GM19351 (cell line): ENCODE measurements around the gene CELSR1.
"Not testable (repeated sequence)": the region's sequence is repeated elsewhere in the genome, so short reads cannot be mapped to it uniquely, and the experiment has no call there.

Experiments used
- ATAC-seq: cut with Tn5 transposase; IDR thresholded peaks from one replicate; pipeline ENCODE4 v1.9.1; 2021; ENCODE audit warnings: mild to moderate bottlenecking, moderate library complexity; ENCODE audit not compliant: unreplicated experiment

Gene CELSR1

DNA sequence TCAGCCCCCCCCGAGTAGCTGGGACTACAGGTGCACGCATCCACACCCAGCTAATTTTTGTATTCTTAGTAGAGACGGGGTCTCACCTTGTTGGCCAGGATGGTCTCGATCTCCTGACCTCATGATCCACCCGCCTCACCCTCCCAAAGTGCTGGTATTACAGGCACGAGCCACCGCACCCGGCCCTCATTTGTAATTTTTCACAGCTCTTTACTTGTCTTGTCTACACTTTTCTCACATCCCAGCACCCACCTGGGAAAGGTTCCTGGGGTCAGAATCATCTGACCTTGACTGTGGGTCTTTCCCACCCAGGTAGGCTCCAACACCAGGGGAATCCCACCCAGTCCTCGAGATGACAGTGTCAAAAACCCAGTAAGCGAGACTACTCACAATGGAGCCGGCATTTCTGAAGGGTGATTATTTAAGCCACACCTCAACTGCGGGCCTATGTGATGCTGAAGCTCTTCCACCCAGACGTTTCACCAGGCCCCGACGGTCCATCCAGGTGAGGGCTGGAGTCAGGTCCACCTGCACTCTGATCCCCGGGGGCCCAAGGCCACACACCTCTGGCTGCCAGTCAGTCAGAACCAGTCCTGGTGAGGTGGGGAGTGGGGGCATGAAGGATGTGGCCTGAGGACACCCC, 23.4 kb downstream of the CELSR1 start:
- ATAC-seq: no peak

DNA sequence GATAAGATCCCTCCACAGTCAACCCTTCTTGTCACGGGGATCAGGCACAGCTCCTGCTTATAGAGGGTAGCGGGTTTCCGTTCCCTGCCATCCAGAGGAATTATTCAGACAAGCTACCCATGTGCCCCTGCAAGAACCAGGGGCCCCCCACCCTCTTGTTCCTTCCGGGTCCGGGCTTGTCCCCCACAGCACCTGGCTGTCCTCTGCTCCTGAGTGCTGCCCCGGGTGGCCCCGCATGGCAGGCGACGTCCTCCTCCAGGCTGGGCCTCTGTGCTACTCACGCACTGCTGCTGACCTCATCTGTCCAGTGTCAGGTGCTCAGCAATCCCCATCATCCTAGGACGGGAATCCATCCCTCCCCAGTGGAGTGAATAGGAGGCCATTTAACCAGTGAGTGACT, 24.7 kb downstream of the CELSR1 start:
- no peak for ATAC-seq

DNA sequence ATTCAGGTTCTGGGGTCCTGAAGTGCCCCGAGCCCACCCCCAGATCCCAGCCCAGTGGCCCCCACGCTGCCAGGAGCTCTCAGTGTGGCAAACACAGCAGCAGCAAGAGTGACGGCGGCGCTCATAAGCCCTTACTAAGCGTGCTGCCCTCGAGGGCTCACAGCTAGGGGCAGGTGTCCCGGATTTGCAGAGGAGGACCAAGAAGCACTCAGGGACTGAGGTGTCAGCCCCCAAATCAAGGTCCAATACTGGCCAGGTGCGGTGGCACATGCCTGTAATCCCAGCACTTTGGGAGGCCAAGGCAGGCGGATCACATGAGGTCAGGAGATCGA, 25.4 kb downstream of the CELSR1 start:
- ATAC-seq: no peak

DNA sequence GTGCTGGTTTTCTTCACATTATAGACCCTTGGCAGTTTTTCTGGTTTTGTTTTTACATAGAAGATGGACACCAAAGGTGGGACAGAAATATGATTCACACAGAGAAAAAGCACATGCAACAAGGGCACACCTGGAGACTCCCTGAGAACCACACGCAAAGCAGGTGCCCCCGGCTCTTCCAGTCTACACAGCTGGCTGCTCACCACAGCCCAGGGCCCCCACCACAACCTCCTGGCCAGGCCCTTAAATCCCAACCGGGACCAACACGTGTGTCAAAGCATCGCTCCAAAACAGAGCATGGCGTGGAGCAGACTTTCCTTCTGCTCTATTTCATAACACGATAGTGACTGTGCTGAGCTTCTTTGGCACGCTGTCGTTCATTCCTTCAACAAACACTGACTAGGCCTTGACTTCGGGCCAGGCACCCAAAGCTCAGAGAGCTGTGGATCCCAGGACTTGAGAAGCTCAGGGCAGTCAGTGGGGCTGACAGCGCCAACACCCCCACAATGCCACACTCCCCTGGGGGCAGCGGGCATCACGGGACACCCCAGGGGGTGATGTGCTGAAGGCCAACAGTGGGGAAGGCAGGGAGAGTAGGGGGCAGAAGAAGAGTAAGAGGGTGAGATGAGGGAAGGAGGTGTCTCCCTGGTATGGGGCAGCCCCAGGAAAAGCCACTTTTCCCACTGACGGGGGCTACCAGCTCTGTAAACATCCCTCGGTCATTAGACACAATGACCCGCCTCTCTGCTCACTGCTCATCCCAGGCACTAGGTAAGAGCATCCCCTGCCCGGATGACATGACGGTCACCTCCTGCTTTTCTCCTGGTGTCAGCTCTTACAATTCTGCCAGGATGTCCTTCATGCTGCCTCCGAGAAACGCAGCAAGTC, 26.0 kb downstream of the CELSR1 start:
- ATAC-seq: no peak

DNA sequence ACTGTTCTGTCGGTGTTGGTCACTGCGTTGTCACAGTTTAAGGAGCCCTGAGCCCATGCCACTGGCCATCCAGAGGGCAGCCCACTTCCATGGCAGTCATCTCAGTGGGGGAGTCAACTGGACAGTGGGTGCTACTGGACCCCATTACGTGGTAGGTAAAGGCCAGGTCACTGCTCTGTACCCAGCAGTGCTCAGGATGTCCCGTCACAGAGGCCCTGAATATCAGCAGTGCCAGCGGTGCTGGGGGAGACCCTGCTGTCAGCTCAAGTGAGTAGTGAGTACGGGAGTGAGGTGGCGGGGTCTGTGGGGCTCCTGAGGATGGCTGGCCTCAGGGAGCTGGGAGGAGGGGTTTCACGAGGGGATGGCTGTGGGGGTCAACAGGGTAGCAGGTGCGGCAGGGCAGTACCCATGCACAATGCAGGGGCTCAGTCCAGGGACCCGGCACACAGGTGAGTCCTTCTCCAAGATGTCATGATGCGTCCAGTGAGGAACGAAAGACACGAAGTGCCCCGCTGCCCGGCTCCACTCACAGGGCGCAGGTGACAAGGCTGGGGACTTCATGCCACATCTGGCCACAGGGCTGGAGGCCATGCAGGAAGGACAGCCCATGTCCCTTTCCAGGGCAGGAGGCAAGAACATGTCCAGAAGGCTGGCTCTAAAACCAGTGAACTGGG, 27.9 kb downstream of the CELSR1 start:
- ATAC-seq: no peak

DNA sequence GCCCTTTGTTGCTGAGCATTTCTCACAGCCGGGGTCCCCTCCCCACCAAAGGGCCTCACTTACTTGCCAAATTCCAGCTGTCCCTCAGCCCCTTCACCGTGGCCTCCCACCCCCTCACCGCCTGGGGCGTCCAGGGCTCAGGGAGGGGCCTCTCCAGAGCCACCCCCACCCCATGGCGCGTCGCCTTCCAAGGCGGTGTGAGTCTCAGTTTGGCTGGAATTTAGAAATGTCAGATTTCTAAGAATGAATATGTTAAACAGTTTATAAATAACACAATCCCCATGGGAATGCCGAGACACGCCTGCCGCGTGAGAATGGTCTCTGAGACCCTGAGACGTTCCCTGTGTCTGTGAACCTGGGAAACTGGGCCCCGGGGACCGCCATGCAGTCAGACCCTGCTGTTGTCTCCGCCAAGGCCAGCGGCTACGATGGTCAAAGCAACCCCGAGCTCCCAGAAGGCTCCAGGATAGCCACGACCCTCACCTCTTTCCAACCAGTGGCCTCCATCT, 28.9 kb downstream of the CELSR1 start:
- no peak for ATAC-seq

DNA sequence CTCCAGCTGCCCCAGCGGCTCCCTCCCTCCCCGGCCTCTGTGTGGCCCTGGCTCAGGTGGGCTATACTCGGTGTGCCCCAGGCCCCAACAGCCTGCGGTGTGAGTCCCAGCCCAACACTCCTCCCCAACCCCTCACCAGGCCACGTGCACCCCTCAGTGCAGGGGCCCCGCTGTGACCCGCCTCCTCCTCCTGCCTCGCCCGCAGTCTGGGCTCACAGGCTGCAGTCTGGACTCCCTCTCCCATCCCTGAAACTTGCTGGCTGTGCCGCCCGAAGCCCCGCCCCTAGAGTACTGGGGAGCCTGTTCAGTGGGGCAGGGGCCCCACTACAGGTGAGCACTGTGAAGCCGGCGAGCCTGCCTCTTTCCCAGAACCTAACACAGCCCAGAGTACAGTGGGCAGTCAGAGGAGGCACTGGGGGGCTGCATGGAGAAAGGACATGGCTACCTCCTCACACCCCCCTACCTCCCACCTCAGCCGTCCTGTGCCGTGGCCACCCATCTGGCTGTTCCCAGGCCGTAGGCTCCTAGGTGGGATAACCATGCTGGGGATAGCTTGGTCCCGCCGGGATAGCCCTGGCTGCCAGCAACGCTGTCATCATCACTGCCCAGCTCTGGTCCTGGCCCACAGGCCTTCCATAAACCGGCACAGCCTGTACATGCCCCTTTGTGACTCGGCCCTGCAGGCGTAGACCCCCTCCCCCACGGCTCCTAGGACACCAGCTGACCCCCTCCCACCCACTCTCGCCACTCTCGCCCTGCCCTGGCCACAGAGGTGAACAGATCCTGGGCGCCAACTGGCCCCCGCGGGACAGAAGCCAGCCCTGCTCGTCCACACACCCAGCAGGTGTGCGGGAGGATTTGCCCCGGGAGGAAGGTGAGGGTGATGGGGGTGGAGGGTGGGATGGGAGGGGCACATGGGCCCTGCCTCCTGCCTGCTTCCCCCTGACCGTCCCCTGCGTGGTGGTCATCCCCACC, 29.7 kb downstream of the CELSR1 start:
- ATAC-seq: no peak

DNA sequence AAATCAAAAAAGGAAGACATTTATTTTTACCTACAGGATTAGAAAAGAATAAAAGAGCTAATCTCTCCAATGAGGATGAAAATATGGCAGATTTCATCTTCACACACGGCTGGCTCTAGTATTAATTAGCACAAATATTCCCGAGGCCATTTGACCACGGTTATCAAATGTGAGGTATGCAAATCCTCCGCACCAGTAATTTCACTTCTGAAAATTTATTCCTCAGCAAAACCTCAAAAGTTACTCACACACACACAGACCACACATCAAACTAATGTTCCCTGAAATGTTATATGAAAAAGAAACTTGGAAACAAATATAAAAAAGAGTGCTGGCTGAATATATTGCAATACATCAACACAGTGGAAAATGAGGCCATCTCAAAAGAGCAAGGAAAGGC, 32.8 kb downstream of the CELSR1 start:
- no peak for ATAC-seq

DNA sequence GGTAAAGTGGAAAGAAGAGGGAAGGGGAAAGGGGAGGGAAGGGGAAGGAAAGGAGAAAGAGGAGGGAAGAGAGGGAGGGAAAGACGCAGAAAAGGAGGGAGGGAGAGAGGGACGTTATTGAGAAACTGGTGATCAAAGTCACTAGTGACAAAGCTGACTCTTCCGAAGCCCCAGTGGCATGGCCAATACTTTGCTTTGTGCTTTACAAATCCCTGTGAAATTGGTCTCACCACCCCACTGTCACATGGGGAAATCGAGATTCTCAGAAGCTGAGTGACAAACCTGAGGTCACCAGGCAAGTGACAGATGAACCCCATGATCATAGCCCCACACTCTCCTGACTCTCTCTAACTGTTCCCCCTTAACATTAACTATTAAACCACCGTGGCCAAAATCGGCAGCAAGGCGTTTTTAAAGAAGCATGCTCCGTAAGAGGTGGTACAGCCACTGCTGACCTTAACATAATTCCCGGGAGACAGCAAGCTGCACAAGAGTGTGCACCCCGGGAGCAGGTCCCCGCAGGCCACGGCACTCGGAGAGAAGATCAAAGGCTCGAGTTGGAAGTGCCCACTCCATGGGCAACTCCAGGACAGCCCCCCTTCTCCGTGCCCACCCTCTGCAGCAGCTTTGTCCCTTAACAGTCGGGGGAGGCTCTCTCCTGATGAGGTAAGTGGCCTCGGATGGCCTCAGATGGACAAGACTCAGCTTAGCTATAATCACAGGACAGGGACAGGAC, 34.8 kb downstream of the CELSR1 start:
- no peak for ATAC-seq

DNA sequence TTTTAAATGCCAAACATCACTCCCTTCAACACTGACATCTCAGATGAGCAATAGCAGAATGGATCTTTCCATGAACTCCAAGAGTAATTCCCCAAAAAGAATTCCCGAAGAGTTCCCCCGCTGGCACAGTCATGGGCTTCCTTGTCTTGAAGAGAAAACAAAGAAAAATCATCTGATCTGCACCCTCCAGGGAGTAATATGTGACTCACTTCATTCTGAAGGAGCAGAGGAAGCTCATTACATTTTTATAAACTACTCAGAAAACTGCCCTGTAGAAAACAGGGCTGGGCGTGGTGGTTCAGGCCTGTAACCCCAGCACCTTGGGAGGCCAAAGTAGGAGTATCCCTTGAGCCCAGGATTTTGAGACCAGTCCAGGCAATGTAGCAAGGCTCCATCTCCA, 35.7 kb downstream of the CELSR1 start:
- no peak for ATAC-seq

DNA sequence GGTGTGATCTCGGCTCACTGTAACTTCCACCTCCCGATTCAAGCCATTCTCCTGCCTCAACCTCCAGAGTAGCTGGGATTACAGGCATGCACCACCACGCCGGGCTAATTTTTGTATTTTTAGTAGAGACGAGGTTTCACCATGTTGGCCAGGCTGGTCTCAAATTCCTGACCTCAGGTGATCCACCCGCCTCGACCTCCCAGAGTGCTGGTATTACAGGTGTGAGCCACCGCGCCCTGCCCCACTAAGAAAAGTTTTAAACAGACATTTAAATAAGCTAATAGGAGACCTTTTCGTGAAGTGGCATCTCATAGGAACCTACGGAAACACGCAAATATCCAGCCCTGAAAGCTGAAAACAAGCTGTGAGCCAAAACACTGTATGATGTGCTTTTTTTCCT, 36.2 kb downstream of the CELSR1 start:
- not testable (repeated sequence) for ATAC-seq

DNA sequence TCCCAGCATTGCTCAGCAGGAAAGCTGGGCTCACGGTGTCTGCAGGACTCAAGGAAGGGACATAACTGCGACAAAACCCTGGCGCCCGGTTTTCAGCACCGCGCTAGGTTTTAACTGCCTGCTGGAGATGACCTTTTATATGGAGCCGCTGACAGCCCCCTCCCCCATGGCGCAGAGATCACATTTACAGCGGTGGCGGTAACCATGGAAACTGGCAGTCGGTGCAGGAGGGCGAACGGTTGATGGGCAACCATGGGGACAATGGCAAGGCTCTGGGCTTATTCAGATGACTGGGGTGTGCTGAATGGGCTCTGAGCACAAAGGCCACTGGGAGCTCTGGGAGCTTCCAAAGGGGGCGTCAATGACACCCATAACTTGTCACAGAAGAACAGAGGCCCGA, 37.2 kb downstream of the CELSR1 start:
- ATAC-seq: no peak

DNA sequence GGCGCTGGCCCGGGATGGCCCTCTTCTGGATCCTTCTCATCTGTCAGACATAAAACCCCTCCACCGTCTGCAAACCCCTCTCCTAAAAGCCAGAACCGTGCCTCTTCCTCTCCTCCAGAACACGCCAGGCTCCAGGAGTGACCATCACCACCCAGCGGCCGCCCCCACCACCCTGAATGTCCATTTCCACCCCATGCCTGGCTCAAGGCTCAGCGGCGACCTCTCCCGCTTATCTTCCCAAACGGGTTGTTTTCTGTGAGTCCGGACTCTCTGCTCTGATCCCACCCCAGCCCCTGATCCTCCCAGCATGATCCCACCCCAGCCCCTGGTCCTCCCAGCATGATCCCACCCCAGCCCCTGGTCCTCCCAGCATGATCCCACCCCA, 37.6 kb downstream of the CELSR1 start:
- no peak for ATAC-seq

DNA sequence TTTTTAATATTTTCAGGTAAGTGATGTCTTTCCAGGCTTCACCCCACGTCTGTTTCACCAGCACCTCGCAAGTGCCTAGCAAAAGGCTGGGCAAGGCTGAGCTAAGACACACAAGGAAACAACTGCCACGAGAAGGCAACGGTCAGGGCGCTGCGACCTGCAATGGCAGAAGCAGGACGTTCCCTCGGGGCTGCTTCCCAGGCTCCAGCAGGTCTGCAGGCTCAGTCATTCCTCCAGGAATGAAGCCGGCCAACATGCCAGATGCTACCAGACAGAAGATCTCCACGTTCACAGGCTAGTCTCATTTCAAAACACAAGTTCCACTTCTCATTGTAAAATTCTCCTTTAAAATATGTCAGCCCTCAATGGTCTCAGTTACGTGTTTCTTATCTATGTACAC, 45.5 kb downstream of the CELSR1 start:
- no peak for ATAC-seq

DNA sequence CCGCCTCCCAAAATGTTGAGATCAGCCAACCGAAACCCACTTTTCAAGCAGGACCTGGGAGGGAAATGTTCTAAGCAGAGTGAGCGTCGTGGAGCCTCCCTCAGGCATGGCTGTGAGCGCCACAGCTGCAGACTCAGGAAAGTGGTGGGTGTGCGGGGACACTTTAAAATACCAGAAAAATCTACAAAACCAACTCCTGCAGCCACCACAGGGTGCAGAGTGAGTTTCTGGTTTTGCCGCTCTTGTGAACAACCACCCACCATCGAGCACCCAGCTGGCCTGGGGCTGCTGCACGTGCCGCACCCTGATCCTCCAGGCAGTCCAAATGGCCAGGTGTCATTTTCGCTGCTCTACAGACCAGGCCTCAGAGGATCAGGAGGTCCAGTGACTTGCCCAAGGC, 46.9 kb downstream of the CELSR1 start:
- no peak for ATAC-seq

DNA sequence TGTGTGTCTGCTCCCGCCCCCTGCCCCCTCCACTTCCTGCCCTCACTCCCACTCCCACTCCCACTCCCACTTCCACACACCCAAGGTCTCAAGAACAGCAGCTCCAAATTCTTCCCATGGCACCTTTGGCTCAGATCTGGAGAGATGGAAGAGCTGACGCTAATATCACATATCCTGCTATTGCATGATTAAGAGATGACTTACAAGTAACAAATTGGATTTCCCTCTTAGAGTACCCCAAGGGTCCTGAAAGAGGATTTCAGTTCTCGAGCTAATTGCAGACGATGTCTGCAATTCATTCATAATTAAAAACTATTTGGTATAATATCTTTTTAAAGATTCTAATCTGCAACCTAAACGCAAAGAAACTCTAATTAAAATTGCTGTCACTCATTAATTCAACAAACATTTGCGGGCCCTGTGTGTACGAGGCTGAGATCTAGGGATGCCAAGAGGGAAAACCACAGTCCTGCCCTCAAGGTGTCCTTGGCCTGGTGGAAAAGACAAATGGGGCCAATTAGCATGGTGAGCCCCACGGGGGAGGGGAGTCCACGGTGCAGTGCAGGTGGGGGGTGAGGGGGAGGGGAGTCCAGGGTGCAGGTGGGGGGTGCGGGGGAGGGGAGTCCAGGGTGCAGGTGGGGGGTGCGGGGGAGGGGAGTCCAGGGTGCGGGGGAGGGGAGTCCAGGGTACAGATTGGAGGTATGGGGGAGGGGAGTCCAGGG, 50.3 kb downstream of the CELSR1 start:
- ATAC-seq: no peak

DNA sequence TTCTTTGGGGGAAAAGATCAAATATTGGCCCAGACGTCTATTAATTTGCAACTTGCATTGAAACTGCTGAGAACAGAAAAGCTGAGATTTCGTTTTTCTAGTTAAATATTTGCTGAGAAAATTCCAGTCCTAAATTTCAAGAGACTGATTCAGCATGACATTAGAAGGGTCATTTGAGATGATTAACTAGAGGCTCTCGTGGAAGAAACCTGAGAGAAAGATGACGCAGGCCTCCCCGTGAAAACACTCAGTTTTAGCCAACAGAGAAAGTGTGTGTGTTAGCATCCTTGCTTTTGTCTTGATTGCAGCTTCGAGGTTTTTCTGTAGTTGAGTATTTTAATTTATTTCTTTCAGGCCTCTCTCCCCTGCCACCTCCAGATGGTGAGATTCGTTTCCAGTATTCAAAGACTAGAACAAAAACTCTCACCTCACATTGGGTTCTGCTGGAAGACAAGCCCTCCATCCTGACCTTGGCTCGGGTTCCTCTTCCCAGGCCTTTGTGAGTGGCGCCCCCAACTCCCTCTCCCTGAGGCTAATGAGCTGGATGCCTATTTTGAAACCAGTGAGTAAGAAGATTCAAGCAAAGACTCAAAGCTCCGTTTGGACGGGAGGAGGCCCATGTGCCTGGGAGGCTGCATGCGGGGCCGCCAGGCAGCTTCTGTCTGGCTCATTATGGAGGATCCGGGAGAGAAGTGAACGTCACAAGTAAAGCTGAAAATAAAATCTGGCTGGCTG, 52.4 kb downstream of the CELSR1 start:
- no peak for ATAC-seq

DNA sequence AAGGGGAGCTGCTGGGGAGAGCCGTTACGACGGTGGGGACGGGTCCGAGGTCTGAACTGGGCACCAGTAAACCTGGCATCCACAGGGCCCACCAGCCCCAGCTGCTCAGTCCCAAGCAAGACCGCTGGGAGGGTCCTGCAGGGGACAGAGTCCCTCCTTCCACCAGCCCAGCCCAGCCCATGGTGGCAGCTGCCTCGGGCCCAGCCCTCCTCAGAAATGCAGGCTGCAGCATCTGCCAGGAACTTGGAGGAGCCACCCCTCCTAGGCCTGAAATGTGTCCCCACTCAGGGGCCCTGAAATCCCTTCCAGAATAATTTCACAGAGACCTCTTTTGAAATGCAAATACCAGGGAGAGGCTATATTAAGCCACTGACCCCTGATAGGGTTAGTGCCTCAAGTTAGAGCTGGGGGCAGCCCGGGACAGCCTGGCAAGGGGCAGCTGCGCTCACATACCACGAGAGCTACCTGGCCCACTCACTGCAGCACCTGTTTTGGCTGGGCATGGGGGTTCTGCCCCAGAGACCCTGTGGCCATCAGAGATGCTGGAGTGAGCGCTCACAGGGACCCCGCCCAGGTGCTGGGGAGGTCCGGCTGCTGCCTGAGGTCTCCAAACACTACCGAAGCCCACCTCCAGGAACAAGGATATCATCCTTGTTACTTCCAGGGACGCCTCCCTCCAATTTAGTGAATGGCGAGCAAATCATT, 53.1 kb downstream of the CELSR1 start:
- ATAC-seq: no peak
